HG03521 (cell line): ENCODE data around the gene FGGY.

ENCODE experiments used
- ATAC-seq: cut with Tn5 transposase; IDR thresholded peaks from one replicate; pipeline ENCODE4 v1.9.1; 2021; ENCODE audit warnings: mild to moderate bottlenecking, moderate library complexity; ENCODE audit not compliant: unreplicated experiment

Gene FGGY

GRCh38 chr1:59779949-59780348 lies 483.1 kb downstream of the FGGY start:
- no peak for ATAC-seq

- ATAC-seq = no peak
These were observed 491.9 kb downstream of the FGGY start for GRCh38 chr1:59788825-59789224.

DNA sequence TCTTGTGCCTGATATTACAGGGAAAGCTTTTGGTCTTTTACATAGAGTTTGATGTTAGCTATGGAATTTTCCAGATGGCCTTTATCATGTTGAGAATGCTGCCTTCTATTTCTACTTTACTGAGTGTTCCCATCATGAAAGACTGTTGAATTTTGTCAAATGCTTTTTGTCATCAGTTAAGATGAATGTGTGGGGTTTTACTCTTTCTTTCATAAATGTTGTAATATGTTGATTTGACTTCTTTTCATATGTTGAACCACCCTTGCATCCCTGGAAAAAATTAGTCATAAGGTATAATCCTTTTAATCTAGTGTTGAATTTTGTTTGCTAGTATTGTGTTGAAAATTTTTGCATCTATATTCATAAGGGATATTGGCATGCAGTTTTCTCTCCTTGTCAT lies 501.7 kb downstream of the FGGY start:
- ATAC-seq = no peak

DNA sequence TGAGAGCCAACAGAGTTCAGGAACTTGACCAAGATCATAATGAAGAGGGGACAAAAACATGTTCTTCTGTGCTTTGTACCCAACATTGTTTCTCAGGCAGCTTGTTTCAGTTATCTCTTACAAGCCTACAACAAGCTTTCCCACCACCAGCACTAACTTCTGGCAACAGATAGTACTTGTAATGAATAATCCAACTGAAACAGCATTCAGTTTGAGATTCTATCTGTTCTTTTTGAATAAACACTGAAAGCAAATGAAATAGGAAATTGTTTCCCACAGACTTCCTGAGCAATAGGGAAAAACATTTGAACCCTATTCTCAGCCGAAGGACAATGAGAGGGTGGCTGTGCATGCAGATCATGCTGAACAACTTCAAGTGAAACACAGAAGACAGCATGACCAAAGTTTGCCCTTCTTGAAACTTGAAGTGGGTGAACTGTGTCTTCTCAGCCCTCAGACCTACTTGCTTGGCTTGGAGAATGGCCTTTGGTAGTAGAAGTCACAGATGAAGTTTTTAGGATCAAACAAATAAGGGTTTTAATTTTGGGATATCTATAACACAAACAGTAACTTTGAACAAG lies 506.7 kb downstream of the FGGY start:
- ATAC-seq = no peak

- no peak for ATAC-seq
These were observed 507.4 kb downstream of the FGGY start for GRCh38 chr1:59804301-59804700.

- no peak for ATAC-seq
These were observed 508.7 kb downstream of the FGGY start for GRCh38 chr1:59805554-59805953.
